GM23338 (cell line): ENCODE results near the gene MAPK12. TPM values are rescaled to one million over a fixed set of nuclear protein-coding genes. Genes with fewer than 3 reads are reported as not detected.

ENCODE experiments used
- ATAC-seq: fragments of 200-7000 bp; cut with Tn5 transposase; 3 replicates; pipeline ENCODE4 v1.9.1; 2020
- DNase-seq: peaks from one replicate; pipeline ENCODE4 v3.0.0-alpha.2; 2015; ENCODE audit warnings: low spot score
- H2AFZ ChIP-seq: fragments of 200-600 bp; sonication (generic); 2 replicates; pipeline ENCODE4 v1.8.0; 2016; ENCODE audit warnings: antibody characterized with exemption, mild to moderate bottlenecking, moderate library complexity
- H3F3A ChIP-seq: fragments of 200-600 bp; sonication (generic); replicated peaks from 2 replicates; pipeline ENCODE4 v1.8.0; 2017; ENCODE audit warnings: antibody characterized with exemption, mixed run types, low read depth
- H3K27ac ChIP-seq: fragments of 200-600 bp; sonication (generic); 2 replicates; pipeline ENCODE4 v1.6.1; 2016; ENCODE audit warnings: low read depth
- H3K27me3 ChIP-seq: fragments of 200-600 bp; sonication (generic); 2 replicates; pipeline ENCODE4 v1.8.0; 2016; ENCODE audit warnings: mild to moderate bottlenecking, mixed run types, moderate library complexity; ENCODE audit not compliant: insufficient read depth
- H3K36me3 ChIP-seq: fragments of 200-600 bp; sonication (generic); 2 replicates; pipeline ENCODE4 v1.8.0; 2016; ENCODE audit warnings: mild to moderate bottlenecking; ENCODE audit not compliant: insufficient read depth
- H3K4me1 ChIP-seq: fragments of 200-600 bp; sonication (generic); 2 replicates; pipeline ENCODE4 v1.8.0; 2016; ENCODE audit warnings: mild to moderate bottlenecking, moderate library complexity; ENCODE audit not compliant: insufficient read depth
- H3K4me2 ChIP-seq: fragments of 200-600 bp; sonication (generic); 2 replicates; pipeline ENCODE4 v1.7.1; 2017; ENCODE audit warnings: mixed run types
- H3K4me3 ChIP-seq: fragments of 200-600 bp; sonication (generic); 2 replicates; pipeline ENCODE4 v1.6.1; 2016; ENCODE audit warnings: mixed run types
- H3K79me2 ChIP-seq: fragments of 200-600 bp; sonication (generic); replicated peaks from 2 replicates; pipeline ENCODE4 v1.8.0; 2017; ENCODE audit warnings: mild to moderate bottlenecking; ENCODE audit not compliant: insufficient read depth
- H3K9me2 ChIP-seq: fragments of 200-600 bp; sonication (generic); 2 replicates; pipeline ENCODE4 v1.8.0; 2017; ENCODE audit not compliant: insufficient read depth
- H4K20me1 ChIP-seq: fragments of 200-600 bp; sonication (generic); replicated peaks from 2 replicates; pipeline ENCODE4 v1.8.0; 2017; ENCODE audit warnings: mild to moderate bottlenecking; ENCODE audit not compliant: insufficient read depth
- H3K27ac Mint-ChIP-seq: 2 replicates; pipeline ENCODE4 v1.8.0; 2020; ENCODE audit warnings: inconsistent platforms, mild to moderate bottlenecking, moderate library complexity, mixed read lengths
- H3K27me3 Mint-ChIP-seq: 3 replicates; pipeline ENCODE4 v1.8.0; 2022; ENCODE audit warnings: low read depth, mild to moderate bottlenecking, moderate library complexity, mixed read lengths, inconsistent platforms; ENCODE audit not compliant: insufficient read depth, poor library complexity
- H3K36me3 Mint-ChIP-seq: 3 replicates; pipeline ENCODE4 v1.8.0; 2021; ENCODE audit warnings: low read depth, mild to moderate bottlenecking, inconsistent platforms, moderate library complexity, mixed read lengths
- H3K4me1 Mint-ChIP-seq: 3 replicates; pipeline ENCODE4 v1.8.0; 2020; ENCODE audit warnings: mild to moderate bottlenecking, inconsistent platforms, mixed read lengths
- H3K4me3 Mint-ChIP-seq: 3 replicates; pipeline ENCODE4 v1.8.0; 2021; ENCODE audit warnings: moderate library complexity, mild to moderate bottlenecking, inconsistent platforms, mixed read lengths
- H3K9me3 Mint-ChIP-seq: 3 replicates; pipeline ENCODE4 v1.8.0; 2020; ENCODE audit warnings: moderate library complexity, mild to moderate bottlenecking, inconsistent platforms, mixed read lengths
- CREB1 ChIP-seq: fragments of 250-450 bp; sonication (Bioruptor Pico); IDR thresholded peaks from 2 replicates; pipeline ENCODE4 v1.5.0; 2020; ENCODE audit warnings: low read depth, mild to moderate bottlenecking, moderate library complexity
- EZH2 ChIP-seq: fragments of 200-600 bp; sonication (generic); IDR thresholded peaks from one replicate; pipeline ENCODE4 v1.8.0; 2017; ENCODE audit warnings: antibody characterized with exemption, mild to moderate bottlenecking, low read depth; ENCODE audit not compliant: unreplicated experiment
- EZH2phosphoT487 ChIP-seq: fragments of 200-600 bp; sonication (generic); IDR thresholded peaks from one replicate; pipeline ENCODE4 v1.8.1; 2018; ENCODE audit warnings: antibody characterized with exemption; ENCODE audit not compliant: unreplicated experiment
- JUNB ChIP-seq: IDR thresholded peaks from one replicate; pipeline ENCODE4 v1.6.1; 2016; ENCODE audit warnings: antibody characterized with exemption; ENCODE audit not compliant: unreplicated experiment
- NANOG ChIP-seq: IDR thresholded peaks from 2 replicates; pipeline ENCODE4 v1.6.1; 2016; ENCODE audit warnings: antibody characterized with exemption, borderline replicate concordance
- POLR2AphosphoS5 ChIP-seq: IDR thresholded peaks from 2 replicates; pipeline ENCODE4 v1.6.1; 2016; ENCODE audit warnings: antibody characterized with exemption, low read depth
- STAT1 ChIP-seq: IDR thresholded peaks from one replicate; pipeline ENCODE4 v1.6.1; 2016; ENCODE audit warnings: antibody characterized with exemption; ENCODE audit not compliant: unreplicated experiment
- ZNF114 ChIP-seq: fragments of 250-450 bp; sonication (Bioruptor Pico); IDR thresholded peaks from 2 replicates; pipeline ENCODE4 v1.5.0; 2020; ENCODE audit warnings: mild to moderate bottlenecking, moderate library complexity
- ZNF331 ChIP-seq: fragments of 250-450 bp; sonication (Bioruptor Pico); IDR thresholded peaks from 2 replicates; pipeline ENCODE4 v1.5.0; 2020; ENCODE audit warnings: low read depth, mild to moderate bottlenecking, moderate library complexity
- polyA plus RNA-seq: library from polyadenylated mRNA; unstranded; fragments of >200 nt; fragmentation: Nextera tagmentation; extraction: Ambion mirVana; gene quantifications from 2 replicates; pipeline ENCODE4 v1.2.1, GENCODE V29; 2016
- total RNA-seq: library from RNA; depleted of rRNA; stranded (reverse); fragments of >200 nt; shearing (Covaris generic); gene quantifications from 2 replicates; pipeline ENCODE4 v1.2.3, GENCODE V29; 2014
- TF ChIP-seq, protein P1 (sequence below): IDR thresholded peaks from 2 replicates; pipeline ENCODE4 v1.6.1; 2016; ENCODE audit warnings: antibody characterized with exemption
- TF ChIP-seq, protein P2 (sequence below): fragments of 250-450 bp; sonication (Bioruptor Pico); IDR thresholded peaks from 2 replicates; pipeline ENCODE4 v1.5.0; 2020; ENCODE audit warnings: mild to moderate bottlenecking, moderate library complexity
- TF ChIP-seq, protein P3 (sequence below): IDR thresholded peaks from one replicate; pipeline ENCODE4 v1.6.1; 2018; ENCODE audit warnings: antibody characterized with exemption; ENCODE audit not compliant: unreplicated experiment
- TF ChIP-seq, protein P4 (sequence below), 2 experiments: fragments of 200-600 bp in 1 of 2; sonication (generic) in 1 of 2; conservative IDR thresholded peaks; 2 replicates each; pipeline versions ENCODE4 v1.5.1 to v1.6.1; 2016 to 2017; ENCODE audit warnings: antibody characterized with exemption in 2 of 2, low read depth in 2 of 2, mild to moderate bottlenecking in 2 of 2, moderate library complexity in 1 of 2

Gene MAPK12
- total and polyA plus RNA-seq, 2 experiments from 2014 or later: 10.4 to 26.1 TPM

DNA sequence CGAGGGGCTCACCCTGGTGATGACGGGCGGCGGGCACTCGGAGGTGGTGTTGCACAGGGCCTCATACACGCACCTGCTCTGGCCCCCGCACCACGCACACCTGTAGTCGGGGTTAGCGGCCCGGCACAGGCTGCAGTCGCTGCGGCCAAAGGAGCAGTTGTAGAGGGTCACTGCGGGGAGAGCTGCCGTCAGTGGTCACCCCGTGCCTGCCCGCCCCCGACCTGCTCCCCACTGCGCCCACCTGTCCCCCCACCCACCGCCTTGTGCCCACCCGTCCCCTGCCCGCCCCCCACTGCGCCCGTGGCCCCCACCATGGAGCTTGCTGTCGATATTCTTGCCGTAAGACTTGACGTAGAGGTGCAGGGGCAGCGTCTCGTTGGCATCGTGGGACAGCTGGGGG, 22.3 kb upstream of the MAPK12 start:
- peaks cover 39% of the 10 kb centered on the region for H3K36me3 Mint-ChIP-seq
- Histone ChIP-seq H3K4me1 (no peaks in the 10 kb centered on the region), H3K27ac (no peak overlapping the region), H3F3A (no peaks in the 10 kb centered on the region), H3K4me2 (no peak overlapping the region), H3K4me3 (no peak overlapping the region), H3K9me2 (no peaks in the 10 kb centered on the region), H4K20me1 (no peaks in the 10 kb centered on the region), H2AFZ (no peak overlapping the region), H3K36me3 (no peaks in the 10 kb centered on the region), H3K79me2 (no peaks in the 10 kb centered on the region), H3K27me3 (no peaks in the 10 kb centered on the region)
- TF ChIP-seq STAT1 (no peak), CREB1 (no peak), NANOG (no peak), ZNF331 (CRISPR knock-in tag) (no peak), JUNB (no peak), EZH2 (no peak), ZNF114 (CRISPR knock-in tag) (no peak), POLR2AphosphoS5 (no peak), EZH2phosphoT487 (no peak)
- TF ChIP-seq, protein P1, sequence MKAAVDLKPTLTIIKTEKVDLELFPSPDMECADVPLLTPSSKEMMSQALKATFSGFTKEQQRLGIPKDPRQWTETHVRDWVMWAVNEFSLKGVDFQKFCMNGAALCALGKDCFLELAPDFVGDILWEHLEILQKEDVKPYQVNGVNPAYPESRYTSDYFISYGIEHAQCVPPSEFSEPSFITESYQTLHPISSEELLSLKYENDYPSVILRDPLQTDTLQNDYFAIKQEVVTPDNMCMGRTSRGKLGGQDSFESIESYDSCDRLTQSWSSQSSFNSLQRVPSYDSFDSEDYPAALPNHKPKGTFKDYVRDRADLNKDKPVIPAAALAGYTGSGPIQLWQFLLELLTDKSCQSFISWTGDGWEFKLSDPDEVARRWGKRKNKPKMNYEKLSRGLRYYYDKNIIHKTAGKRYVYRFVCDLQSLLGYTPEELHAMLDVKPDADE: no peak
- TF ChIP-seq, protein P2, sequence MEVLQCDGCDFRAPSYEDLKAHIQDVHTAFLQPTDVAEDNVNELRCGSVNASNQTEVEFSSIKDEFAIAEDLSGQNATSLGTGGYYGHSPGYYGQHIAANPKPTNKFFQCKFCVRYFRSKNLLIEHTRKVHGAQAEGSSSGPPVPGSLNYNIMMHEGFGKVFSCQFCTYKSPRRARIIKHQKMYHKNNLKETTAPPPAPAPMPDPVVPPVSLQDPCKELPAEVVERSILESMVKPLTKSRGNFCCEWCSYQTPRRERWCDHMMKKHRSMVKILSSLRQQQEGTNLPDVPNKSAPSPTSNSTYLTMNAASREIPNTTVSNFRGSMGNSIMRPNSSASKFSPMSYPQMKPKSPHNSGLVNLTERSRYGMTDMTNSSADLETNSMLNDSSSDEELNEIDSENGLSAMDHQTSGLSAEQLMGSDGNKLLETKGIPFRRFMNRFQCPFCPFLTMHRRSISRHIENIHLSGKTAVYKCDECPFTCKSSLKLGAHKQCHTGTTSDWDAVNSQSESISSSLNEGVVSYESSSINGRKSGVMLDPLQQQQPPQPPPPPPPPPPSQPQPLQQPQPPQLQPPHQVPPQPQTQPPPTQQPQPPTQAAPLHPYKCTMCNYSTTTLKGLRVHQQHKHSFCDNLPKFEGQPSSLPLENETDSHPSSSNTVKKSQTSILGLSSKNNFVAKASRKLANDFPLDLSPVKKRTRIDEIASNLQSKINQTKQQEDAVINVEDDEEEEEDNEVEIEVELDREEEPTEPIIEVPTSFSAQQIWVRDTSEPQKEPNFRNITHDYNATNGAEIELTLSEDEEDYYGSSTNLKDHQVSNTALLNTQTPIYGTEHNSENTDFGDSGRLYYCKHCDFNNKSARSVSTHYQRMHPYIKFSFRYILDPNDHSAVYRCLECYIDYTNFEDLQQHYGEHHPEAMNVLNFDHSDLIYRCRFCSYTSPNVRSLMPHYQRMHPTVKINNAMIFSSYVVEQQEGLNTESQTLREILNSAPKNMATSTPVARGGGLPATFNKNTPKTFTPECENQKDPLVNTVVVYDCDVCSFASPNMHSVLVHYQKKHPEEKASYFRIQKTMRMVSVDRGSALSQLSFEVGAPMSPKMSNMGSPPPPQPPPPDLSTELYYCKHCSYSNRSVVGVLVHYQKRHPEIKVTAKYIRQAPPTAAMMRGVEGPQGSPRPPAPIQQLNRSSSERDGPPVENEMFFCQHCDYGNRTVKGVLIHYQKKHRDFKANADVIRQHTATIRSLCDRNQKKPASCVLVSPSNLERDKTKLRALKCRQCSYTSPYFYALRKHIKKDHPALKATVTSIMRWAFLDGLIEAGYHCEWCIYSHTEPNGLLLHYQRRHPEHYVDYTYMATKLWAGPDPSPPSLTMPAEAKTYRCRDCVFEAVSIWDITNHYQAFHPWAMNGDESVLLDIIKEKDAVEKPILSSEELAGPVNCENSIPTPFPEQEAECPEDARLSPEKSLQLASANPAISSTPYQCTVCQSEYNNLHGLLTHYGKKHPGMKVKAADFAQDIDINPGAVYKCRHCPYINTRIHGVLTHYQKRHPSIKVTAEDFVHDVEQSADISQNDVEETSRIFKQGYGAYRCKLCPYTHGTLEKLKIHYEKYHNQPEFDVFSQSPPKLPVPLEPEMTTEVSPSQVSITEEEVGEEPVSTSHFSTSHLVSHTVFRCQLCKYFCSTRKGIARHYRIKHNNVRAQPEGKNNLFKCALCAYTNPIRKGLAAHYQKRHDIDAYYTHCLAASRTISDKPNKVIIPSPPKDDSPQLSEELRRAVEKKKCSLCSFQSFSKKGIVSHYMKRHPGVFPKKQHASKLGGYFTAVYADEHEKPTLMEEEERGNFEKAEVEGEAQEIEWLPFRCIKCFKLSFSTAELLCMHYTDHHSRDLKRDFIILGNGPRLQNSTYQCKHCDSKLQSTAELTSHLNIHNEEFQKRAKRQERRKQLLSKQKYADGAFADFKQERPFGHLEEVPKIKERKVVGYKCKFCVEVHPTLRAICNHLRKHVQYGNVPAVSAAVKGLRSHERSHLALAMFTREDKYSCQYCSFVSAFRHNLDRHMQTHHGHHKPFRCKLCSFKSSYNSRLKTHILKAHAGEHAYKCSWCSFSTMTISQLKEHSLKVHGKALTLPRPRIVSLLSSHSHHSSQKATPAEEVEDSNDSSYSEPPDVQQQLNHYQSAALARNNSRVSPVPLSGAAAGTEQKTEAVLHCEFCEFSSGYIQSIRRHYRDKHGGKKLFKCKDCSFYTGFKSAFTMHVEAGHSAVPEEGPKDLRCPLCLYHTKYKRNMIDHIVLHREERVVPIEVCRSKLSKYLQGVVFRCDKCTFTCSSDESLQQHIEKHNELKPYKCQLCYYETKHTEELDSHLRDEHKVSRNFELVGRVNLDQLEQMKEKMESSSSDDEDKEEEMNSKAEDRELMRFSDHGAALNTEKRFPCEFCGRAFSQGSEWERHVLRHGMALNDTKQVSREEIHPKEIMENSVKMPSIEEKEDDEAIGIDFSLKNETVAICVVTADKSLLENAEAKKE (CRISPR knock-in tag): no peak
- TF ChIP-seq, protein P3, sequence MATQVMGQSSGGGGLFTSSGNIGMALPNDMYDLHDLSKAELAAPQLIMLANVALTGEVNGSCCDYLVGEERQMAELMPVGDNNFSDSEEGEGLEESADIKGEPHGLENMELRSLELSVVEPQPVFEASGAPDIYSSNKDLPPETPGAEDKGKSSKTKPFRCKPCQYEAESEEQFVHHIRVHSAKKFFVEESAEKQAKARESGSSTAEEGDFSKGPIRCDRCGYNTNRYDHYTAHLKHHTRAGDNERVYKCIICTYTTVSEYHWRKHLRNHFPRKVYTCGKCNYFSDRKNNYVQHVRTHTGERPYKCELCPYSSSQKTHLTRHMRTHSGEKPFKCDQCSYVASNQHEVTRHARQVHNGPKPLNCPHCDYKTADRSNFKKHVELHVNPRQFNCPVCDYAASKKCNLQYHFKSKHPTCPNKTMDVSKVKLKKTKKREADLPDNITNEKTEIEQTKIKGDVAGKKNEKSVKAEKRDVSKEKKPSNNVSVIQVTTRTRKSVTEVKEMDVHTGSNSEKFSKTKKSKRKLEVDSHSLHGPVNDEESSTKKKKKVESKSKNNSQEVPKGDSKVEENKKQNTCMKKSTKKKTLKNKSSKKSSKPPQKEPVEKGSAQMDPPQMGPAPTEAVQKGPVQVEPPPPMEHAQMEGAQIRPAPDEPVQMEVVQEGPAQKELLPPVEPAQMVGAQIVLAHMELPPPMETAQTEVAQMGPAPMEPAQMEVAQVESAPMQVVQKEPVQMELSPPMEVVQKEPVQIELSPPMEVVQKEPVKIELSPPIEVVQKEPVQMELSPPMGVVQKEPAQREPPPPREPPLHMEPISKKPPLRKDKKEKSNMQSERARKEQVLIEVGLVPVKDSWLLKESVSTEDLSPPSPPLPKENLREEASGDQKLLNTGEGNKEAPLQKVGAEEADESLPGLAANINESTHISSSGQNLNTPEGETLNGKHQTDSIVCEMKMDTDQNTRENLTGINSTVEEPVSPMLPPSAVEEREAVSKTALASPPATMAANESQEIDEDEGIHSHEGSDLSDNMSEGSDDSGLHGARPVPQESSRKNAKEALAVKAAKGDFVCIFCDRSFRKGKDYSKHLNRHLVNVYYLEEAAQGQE: no peak
- TF ChIP-seq, protein P4, sequence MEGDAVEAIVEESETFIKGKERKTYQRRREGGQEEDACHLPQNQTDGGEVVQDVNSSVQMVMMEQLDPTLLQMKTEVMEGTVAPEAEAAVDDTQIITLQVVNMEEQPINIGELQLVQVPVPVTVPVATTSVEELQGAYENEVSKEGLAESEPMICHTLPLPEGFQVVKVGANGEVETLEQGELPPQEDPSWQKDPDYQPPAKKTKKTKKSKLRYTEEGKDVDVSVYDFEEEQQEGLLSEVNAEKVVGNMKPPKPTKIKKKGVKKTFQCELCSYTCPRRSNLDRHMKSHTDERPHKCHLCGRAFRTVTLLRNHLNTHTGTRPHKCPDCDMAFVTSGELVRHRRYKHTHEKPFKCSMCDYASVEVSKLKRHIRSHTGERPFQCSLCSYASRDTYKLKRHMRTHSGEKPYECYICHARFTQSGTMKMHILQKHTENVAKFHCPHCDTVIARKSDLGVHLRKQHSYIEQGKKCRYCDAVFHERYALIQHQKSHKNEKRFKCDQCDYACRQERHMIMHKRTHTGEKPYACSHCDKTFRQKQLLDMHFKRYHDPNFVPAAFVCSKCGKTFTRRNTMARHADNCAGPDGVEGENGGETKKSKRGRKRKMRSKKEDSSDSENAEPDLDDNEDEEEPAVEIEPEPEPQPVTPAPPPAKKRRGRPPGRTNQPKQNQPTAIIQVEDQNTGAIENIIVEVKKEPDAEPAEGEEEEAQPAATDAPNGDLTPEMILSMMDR (conservative IDR thresholded peaks at IDR 0.05; ENCODE audit: low read depth in 2 of 2): no peak
- H3K9me3 Mint-ChIP-seq: no peaks in the 10 kb centered on the region
- ATAC-seq (no peak), DNase-seq (no peak)
- no peak overlapping the region for H3K4me3 Mint-ChIP-seq
- no peaks in the 10 kb centered on the region for H3K4me1 Mint-ChIP-seq
- H3K27ac Mint-ChIP-seq: no peak overlapping the region
- H3K27me3 Mint-ChIP-seq: peaks cover 6% of the 10 kb centered on the region
